A673 (cell line): ENCODE results near the gene TTLL3.

Experiments
- CTCF ChIP-seq: fragments of 300-800, 200-600 bp; sonication (generic); conservative IDR thresholded peaks from 2 replicates; pipeline ENCODE4 v1.5.1; 2017; ENCODE audit warnings: low read depth, mild to moderate bottlenecking, antibody characterized with exemption, low read length, moderate library complexity, mixed read lengths
- EZH2 ChIP-seq: fragments of 200-600 bp; sonication (generic); IDR thresholded peaks from 2 replicates; pipeline ENCODE4 v1.6.1; 2017; ENCODE audit warnings: borderline replicate concordance, low read depth, mild to moderate bottlenecking, mixed read lengths, antibody characterized with exemption, low read length; ENCODE audit not compliant: poor library complexity, severe bottlenecking

GRCh38 chr3:9791127-9791526, 18.9 kb upstream of the TTLL3 start:
- TF ChIP-seq CTCF: no peak
- no peak for TF ChIP-seq EZH2
